Measurements from ENCODE around the gene UGT1A3. TPM values are rescaled to one million over a fixed set of nuclear protein-coding genes. Genes with fewer than 3 reads are reported as not detected.

The UGT1A3 gene
- polyA plus RNA-seq, 1 donor (not counting 4 experiments of a cell fraction or from before 2014, with no cell fraction given): 3.2 TPM

DNA sequence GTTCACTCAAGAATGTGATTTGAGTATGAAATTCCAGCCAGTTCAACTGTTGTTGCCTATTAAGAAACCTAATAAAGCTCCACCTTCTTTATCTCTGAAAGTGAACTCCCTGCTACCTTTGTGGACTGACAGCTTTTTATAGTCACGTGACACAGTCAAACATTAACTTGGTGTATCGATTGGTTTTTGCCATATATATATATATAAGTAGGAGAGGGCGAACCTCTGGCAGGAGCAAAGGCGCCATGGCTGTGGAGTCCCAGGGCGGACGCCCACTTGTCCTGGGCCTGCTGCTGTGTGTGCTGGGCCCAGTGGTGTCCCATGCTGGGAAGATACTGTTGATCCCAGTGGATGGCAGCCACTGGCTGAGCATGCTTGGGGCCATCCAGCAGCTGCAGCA, 31.2 kb downstream of the UGT1A3 start, which contains the start of gene UGT1A1:
UGT1A1 (plus strand) TSS at position 228 of the 400 bp plus-strand sequence; CDS start at position 246, 18 bp downstream.
- H4K20me1 ChIP-seq (ENCODE audit: control insufficient read depth, extremely low read depth, insufficient read depth, low read length): no peaks in the 10 kb centered on the region
- dilution Hi-C loops (cut with MboI; ENCODE audit: extremely low pct_ligation_motif_present, low sequenced_read_pairs): no loop called here
- H3K36me3 ChIP-seq (ENCODE audit: control insufficient read depth in 2 of 2, extremely low read depth in 1 of 2, insufficient read depth in 2 of 2, low read length in 2 of 2): peaks cover 0 to 1% of the 10 kb centered on the region in 2 experiments

DNA sequence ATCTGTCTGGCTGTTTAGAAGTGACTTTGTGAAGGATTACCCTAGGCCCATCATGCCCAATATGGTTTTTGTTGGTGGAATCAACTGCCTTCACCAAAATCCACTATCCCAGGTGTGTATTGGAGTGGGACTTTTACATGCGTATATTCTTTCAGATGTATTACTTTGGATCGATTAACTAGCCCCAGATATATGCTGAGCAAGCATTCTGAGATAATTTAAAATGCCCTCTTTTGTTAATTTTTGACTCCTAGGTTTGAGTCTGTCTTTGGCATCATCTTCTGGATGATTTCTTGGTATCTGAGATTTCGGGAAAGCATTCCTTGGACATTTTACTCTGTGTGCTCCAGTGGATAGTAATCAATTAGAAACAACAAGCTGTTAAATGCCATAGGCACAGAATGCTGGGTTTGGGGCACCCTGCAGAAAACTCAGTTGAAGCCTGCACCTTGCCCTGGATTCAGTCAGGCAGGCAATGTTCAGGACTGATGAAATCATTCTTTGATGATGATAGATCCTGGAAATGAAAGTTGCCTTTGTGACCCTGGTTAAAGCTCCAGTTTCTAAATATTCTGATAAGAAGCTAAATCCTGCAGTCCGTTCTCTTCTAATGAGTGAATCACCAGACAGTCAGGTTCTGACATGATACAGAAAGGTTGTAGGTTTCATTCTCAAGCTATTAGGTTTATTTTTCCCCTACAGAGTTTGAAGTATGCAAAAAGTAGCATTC, 32.4 kb downstream of the UGT1A3 start:
- Histone ChIP-seq H3K9me1 (ENCODE audit: control insufficient read depth, extremely low read depth, insufficient read depth, low read length) (no peaks in the 10 kb centered on the region), H3K4me3 (ENCODE audit: control insufficient read depth in 2 of 3, extremely low read depth in 1 of 3, insufficient read depth in 2 of 3, low read depth in 1 of 3, low read length in 3 of 3) (peak overlapping the region in 1 of 3 experiments; percentile 40), H3K9me3 (ENCODE audit: control insufficient read depth, low read depth, low read length) (no peaks in the 10 kb centered on the region), H3K4me2 (ENCODE audit: control insufficient read depth, extremely low read depth, insufficient read depth, low read depth, low read length) (peak overlapping the region; percentile 80), H4K20me1 (ENCODE audit: control insufficient read depth, extremely low read depth, insufficient read depth, low read length) (no peaks in the 10 kb centered on the region), H2AFZ (ENCODE audit: control insufficient read depth, low read length) (no peak overlapping the region), H3K79me2 (ENCODE audit: control insufficient read depth, insufficient read depth, low read length) (peaks cover 9% of the 10 kb centered on the region), H3K36me3 (ENCODE audit: control insufficient read depth in 2 of 2, extremely low read depth in 1 of 2, insufficient read depth in 2 of 2, low read length in 2 of 2) (no peaks in the 10 kb centered on the region), H3K27ac (ENCODE audit: control insufficient read depth, insufficient read depth, low read length) (peak overlapping the region; percentile 16), H3K4me1 (ENCODE audit: control insufficient read depth, extremely low read depth, insufficient read depth, low read length) (peaks cover 34% of the 10 kb centered on the region), H3K27me3 (ENCODE audit: control insufficient read depth, extremely low read depth, insufficient read depth, low read length) (no peaks in the 10 kb centered on the region), H3K9ac (ENCODE audit: control insufficient read depth, extremely low read depth, insufficient read depth, low read length) (no peak overlapping the region)
- TF ChIP-seq, protein P1, sequence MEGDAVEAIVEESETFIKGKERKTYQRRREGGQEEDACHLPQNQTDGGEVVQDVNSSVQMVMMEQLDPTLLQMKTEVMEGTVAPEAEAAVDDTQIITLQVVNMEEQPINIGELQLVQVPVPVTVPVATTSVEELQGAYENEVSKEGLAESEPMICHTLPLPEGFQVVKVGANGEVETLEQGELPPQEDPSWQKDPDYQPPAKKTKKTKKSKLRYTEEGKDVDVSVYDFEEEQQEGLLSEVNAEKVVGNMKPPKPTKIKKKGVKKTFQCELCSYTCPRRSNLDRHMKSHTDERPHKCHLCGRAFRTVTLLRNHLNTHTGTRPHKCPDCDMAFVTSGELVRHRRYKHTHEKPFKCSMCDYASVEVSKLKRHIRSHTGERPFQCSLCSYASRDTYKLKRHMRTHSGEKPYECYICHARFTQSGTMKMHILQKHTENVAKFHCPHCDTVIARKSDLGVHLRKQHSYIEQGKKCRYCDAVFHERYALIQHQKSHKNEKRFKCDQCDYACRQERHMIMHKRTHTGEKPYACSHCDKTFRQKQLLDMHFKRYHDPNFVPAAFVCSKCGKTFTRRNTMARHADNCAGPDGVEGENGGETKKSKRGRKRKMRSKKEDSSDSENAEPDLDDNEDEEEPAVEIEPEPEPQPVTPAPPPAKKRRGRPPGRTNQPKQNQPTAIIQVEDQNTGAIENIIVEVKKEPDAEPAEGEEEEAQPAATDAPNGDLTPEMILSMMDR (optimal IDR thresholded peaks at IDR 0.05 in 1 of 3, IDR thresholded peaks at IDR 0.05 in 1 of 3, conservative IDR thresholded peaks at IDR 0.05 in 1 of 3; ENCODE audit: extremely low read depth in 1 of 3, insufficient read depth in 2 of 3, low read length in 3 of 3): no peak
- TF ChIP-seq EZH2 (IDR thresholded peaks at IDR 0.05; ENCODE audit: low read length): no peak
- DNase-seq (ENCODE audit: low read depth, low spot score): peak; percentile 28
- peak; percentile 90 for FAIRE-seq
- dilution Hi-C loops (cut with MboI; ENCODE audit: extremely low pct_ligation_motif_present, low sequenced_read_pairs): no loop called here

More for the DNA sequence above, 31.2 kb downstream of the UGT1A3 start, which contains the start of gene UGT1A1:
- FAIRE-seq (no peak), DNase-seq (ENCODE audit: low read depth, low spot score) (no peak)
- no peaks in the 10 kb centered on the region for H3K9me1 ChIP-seq (ENCODE audit: control insufficient read depth, extremely low read depth, insufficient read depth, low read length)
- peak within 1 kb of the TSS; percentile 0 for H3K27ac ChIP-seq (ENCODE audit: control insufficient read depth, insufficient read depth, low read length)
- peaks cover 34% of the 10 kb centered on the region for H3K4me1 ChIP-seq (ENCODE audit: control insufficient read depth, extremely low read depth, insufficient read depth, low read length)
- peaks cover 9% of the 10 kb centered on the region for H3K79me2 ChIP-seq (ENCODE audit: control insufficient read depth, insufficient read depth, low read length)
- TF ChIP-seq EZH2 (IDR thresholded peaks at IDR 0.05; ENCODE audit: low read length): no peak
- TF ChIP-seq, protein P1 (optimal IDR thresholded peaks at IDR 0.05 in 1 of 3, IDR thresholded peaks at IDR 0.05 in 1 of 3, conservative IDR thresholded peaks at IDR 0.05 in 1 of 3; ENCODE audit: extremely low read depth in 1 of 3, insufficient read depth in 2 of 3, low read length in 3 of 3): no peak
- no peak within 1 kb of the TSS for H3K4me3 ChIP-seq (ENCODE audit: control insufficient read depth in 2 of 3, extremely low read depth in 1 of 3, insufficient read depth in 2 of 3, low read depth in 1 of 3, low read length in 3 of 3)
- no peak within 1 kb of the TSS for H2AFZ ChIP-seq (ENCODE audit: control insufficient read depth, low read length)
- H3K9ac ChIP-seq (ENCODE audit: control insufficient read depth, extremely low read depth, insufficient read depth, low read length): no peak within 1 kb of the TSS
- peak within 1 kb of the TSS; percentile 80 for H3K4me2 ChIP-seq (ENCODE audit: control insufficient read depth, extremely low read depth, insufficient read depth, low read depth, low read length)
- H3K9me3 ChIP-seq (ENCODE audit: control insufficient read depth, low read depth, low read length): no peaks in the 10 kb centered on the region
- no peaks in the 10 kb centered on the region for H3K27me3 ChIP-seq (ENCODE audit: control insufficient read depth, extremely low read depth, insufficient read depth, low read length)
